ENCODE measurements around the gene CREG2.

DNA sequence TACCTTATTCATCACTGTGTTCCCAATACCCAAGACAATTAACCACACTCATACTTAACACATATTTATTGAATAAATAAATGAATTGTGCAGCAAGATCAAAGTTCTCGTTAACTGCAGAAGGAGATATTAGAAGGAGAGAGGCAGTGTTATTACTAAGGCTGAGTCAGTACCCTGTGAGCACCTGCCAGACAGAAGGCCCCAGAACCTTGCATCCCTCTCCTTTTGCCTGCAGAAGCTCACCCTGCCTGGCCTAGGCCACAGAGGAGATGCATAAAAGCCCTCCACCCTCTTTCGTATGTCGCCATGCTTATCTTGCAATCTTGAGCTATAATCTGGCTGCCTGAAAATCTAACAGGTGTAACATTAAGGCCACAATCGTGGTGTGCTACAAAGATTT lies 58.3 kb downstream of the CREG2 start:
- TF ChIP-seq POLR2A (IDR thresholded peaks at IDR 0.05) = no peak
- TF ChIP-seq, protein P1, sequence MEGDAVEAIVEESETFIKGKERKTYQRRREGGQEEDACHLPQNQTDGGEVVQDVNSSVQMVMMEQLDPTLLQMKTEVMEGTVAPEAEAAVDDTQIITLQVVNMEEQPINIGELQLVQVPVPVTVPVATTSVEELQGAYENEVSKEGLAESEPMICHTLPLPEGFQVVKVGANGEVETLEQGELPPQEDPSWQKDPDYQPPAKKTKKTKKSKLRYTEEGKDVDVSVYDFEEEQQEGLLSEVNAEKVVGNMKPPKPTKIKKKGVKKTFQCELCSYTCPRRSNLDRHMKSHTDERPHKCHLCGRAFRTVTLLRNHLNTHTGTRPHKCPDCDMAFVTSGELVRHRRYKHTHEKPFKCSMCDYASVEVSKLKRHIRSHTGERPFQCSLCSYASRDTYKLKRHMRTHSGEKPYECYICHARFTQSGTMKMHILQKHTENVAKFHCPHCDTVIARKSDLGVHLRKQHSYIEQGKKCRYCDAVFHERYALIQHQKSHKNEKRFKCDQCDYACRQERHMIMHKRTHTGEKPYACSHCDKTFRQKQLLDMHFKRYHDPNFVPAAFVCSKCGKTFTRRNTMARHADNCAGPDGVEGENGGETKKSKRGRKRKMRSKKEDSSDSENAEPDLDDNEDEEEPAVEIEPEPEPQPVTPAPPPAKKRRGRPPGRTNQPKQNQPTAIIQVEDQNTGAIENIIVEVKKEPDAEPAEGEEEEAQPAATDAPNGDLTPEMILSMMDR (IDR thresholded peaks at IDR 0.05 in 4 of 5, conservative IDR thresholded peaks at IDR 0.05 in 1 of 5) = no peak

All from gastrocnemius medialis (tissue), 4 donors.